HCT116 (cell line): Measurements from ENCODE around the gene FSD2. TPM values are rescaled to one million over a fixed set of nuclear protein-coding genes. Genes with fewer than 3 reads are reported as not detected.
"Not testable (repeated sequence)": the region's sequence is repeated elsewhere in the genome, so short reads cannot be mapped to it uniquely, and the experiment has no call there.

Source experiments
- ATAC-seq: fragments of 200-7000 bp; cut with Tn5 transposase; 2 replicates; pipeline ENCODE4 v1.9.1; 2020; ENCODE audit warnings: mild to moderate bottlenecking, moderate library complexity
- BruUV-seq: library from RNA; stranded (reverse); fragments of 400-500 nt; replicated peaks from 2 replicates; lab custom pipeline; 2021; lab: Mats Ljungman, UMichigan
- CTCF ChIA-PET: fragments of 300-600 bp; sonication (Branson Sonifier 250); formaldehyde crosslinking; loops from one replicate; lab custom pipeline; 2021; ENCODE audit warnings: antibody characterized with exemption; lab: Charles Lee
- POLR2A ChIA-PET: fragments of 300-600, 350-600 bp; sonication (Branson Sonifier 250); formaldehyde crosslinking; loops from one replicate; lab custom pipeline; 2021; ENCODE audit warnings: antibody characterized with exemption; lab: Charles Lee
- RAD21 ChIA-PET, 2 experiments: fragments of 300-600 bp; sonication (Branson Sonifier 250); formaldehyde crosslinking; loops; one replicate each; lab custom pipeline; 2023; ENCODE audit warnings: low total read pairs in 2 of 2; ENCODE audit not compliant: uncharacterized antibody in 2 of 2, unreplicated experiment in 2 of 2, low non-redundant PET in 1 of 2; lab: Charles Lee
- DNase-seq: peaks from one replicate; pipeline ENCODE4 v3.0.0-alpha.2; 2010; ENCODE audit warnings: low read depth, low spot score
- H2AFZ ChIP-seq: fragments of 200-600 bp; shearing (Covaris generic), sonication (generic); 2 replicates; pipeline ENCODE4 v1.6.1; 2017; ENCODE audit warnings: low read depth, mixed run types, mixed read lengths, antibody characterized with exemption, low read length; ENCODE audit not compliant: poor library complexity, severe bottlenecking
- H3K27ac ChIP-seq: 2 replicates; pipeline ENCODE4 v1.5.1; 2012; ENCODE audit warnings: low read depth, low read length
- H3K27me3 ChIP-seq: fragments of 200-600 bp; sonication (generic); 2 replicates; pipeline ENCODE4 v1.6.1; 2016; ENCODE audit warnings: mixed run types, low read length, mixed read lengths; ENCODE audit not compliant: insufficient read depth
- H3K36me3 ChIP-seq, 2 experiments: fragments of 200-500 bp in 1 of 2; fragments of 200-600 bp in 1 of 2; sonication (Bioruptor generic) in 1 of 2; sonication (generic) in 1 of 2; 2 replicates each; pipeline versions ENCODE4 v1.5.1 to v1.6.1; 2014 to 2016; ENCODE audit warnings: low read length in 2 of 2, inconsistent platforms in 1 of 2, mixed read lengths in 1 of 2, mixed run types in 1 of 2; ENCODE audit not compliant: insufficient read depth in 2 of 2, control insufficient read depth in 1 of 2
- H3K4me1 ChIP-seq, 2 experiments: fragments of 200-600 bp in 1 of 2; sonication (generic) in 1 of 2; 2 replicates each; pipeline versions ENCODE4 v1.5.1 to v1.6.1; 2012 to 2017; ENCODE audit warnings: low read length in 2 of 2, inconsistent platforms in 1 of 2, mild to moderate bottlenecking in 1 of 2, mixed read lengths in 1 of 2, mixed run types in 1 of 2, moderate library complexity in 1 of 2; ENCODE audit not compliant: insufficient read depth in 2 of 2, control insufficient read depth in 1 of 2
- H3K4me2 ChIP-seq: fragments of 200-600 bp; sonication (generic); 2 replicates; pipeline ENCODE4 v1.6.1; 2017; ENCODE audit warnings: mixed run types, low read length, mixed read lengths
- H3K4me3 ChIP-seq, 2 experiments: fragments of 200-600 bp in 1 of 2; sonication (generic) in 1 of 2; replicated peaks in 1 of 2; 2 replicates each; pipeline ENCODE4 v1.5.1; 2011 to 2016; ENCODE audit warnings: low read length in 2 of 2, control low read depth in 1 of 2, low read depth in 1 of 2, mild to moderate bottlenecking in 1 of 2, mixed read lengths in 1 of 2, mixed run types in 1 of 2
- H3K79me2 ChIP-seq: fragments of 200-600 bp; sonication (generic); 2 replicates; pipeline ENCODE4 v1.6.1; 2017; ENCODE audit warnings: mild to moderate bottlenecking, mixed run types, low read length, moderate library complexity, mixed read lengths; ENCODE audit not compliant: insufficient read depth
- H3K9ac ChIP-seq: fragments of 200-600 bp; sonication (generic); 2 replicates; pipeline ENCODE4 v1.6.1; 2016; ENCODE audit warnings: low read length, mixed read lengths
- H3K9me2 ChIP-seq: fragments of 200-600 bp; sonication (generic), shearing (Covaris generic); 2 replicates; pipeline ENCODE4 v1.6.1; 2017; ENCODE audit warnings: mixed run types, mild to moderate bottlenecking, moderate library complexity; ENCODE audit not compliant: insufficient read depth
- H3K9me3 ChIP-seq, 2 experiments: fragments of 200-500 bp in 1 of 2; fragments of 200-600 bp in 1 of 2; sonication (Bioruptor generic) in 1 of 2; sonication (generic) in 1 of 2; 2 replicates each; pipeline ENCODE4 v1.6.1; 2014 to 2017; ENCODE audit warnings: low read length in 2 of 2, mixed read lengths in 2 of 2, inconsistent platforms in 1 of 2, low read depth in 1 of 2, mild to moderate bottlenecking in 1 of 2, mixed run types in 1 of 2, moderate library complexity in 1 of 2; ENCODE audit not compliant: control insufficient read depth in 1 of 2, insufficient read depth in 1 of 2
- H4K20me1 ChIP-seq: fragments of 200-600 bp; sonication (generic), shearing (Covaris generic); 2 replicates; pipeline ENCODE4 v1.6.1; 2017; ENCODE audit warnings: mixed run types, mild to moderate bottlenecking, moderate library complexity; ENCODE audit not compliant: insufficient read depth
- CBX3 ChIP-seq: IDR thresholded peaks from 2 replicates; pipeline ENCODE4 v1.6.1; 2012; ENCODE audit warnings: low read depth
- CEBPB ChIP-seq: IDR thresholded peaks from 2 replicates; pipeline ENCODE4 v1.6.1; 2012; ENCODE audit warnings: low read depth
- EZH2 ChIP-seq: fragments of 200-600 bp; sonication (generic); IDR thresholded peaks from 2 replicates; pipeline ENCODE4 v1.6.1; 2017; ENCODE audit warnings: antibody characterized with exemption, mixed run types
- FOSL1 ChIP-seq: IDR thresholded peaks from 2 replicates; pipeline ENCODE4 v1.6.1; 2012; ENCODE audit warnings: low read depth
- JUND ChIP-seq: IDR thresholded peaks from 2 replicates; pipeline ENCODE4 v1.6.1; 2012
- POLR2A ChIP-seq: IDR thresholded peaks from 2 replicates; pipeline ENCODE4 v1.7.0; 2011; ENCODE audit warnings: borderline replicate concordance; ENCODE audit not compliant: insufficient read depth, insufficient read length; ENCODE audit errors: extremely low read depth
- POLR2AphosphoS5 ChIP-seq: IDR thresholded peaks from 2 replicates; pipeline ENCODE4 v1.6.1; 2011; ENCODE audit warnings: mild to moderate bottlenecking, low read depth, low read length, moderate library complexity
- SIN3A ChIP-seq: IDR thresholded peaks from 2 replicates; pipeline ENCODE4 v1.6.1; 2012; ENCODE audit warnings: low read depth
- YY1 ChIP-seq: IDR thresholded peaks from 2 replicates; pipeline ENCODE4 v1.6.1; 2011; ENCODE audit warnings: low read length, low read depth, moderate library complexity, mild to moderate bottlenecking; ENCODE audit not compliant: insufficient replicate concordance; ENCODE audit errors: extremely low read depth
- ZFX ChIP-seq: fragments of 450-650 bp; IDR thresholded peaks from 2 replicates; pipeline ENCODE4 v1.6.1; 2017
- intact Hi-C: fragments of 100-400 bp; cut with micrococcal nuclease; formaldehyde crosslinking; loops from 2 replicates; pipeline ENCODE4 v1.10.0; 2022
- total RNA-seq: library from RNA; stranded (reverse); gene quantifications from one replicate; pipeline ENCODE4 v1.2.1, GENCODE V29; 2021; ENCODE audit not compliant: unreplicated experiment
- TF ChIP-seq, protein P1 (sequence below): IDR thresholded peaks from 2 replicates; pipeline ENCODE4 v1.6.1; 2012

The FSD2 gene
- total RNA-seq, 1 experiment from 2014 or later: not detected

DNA sequence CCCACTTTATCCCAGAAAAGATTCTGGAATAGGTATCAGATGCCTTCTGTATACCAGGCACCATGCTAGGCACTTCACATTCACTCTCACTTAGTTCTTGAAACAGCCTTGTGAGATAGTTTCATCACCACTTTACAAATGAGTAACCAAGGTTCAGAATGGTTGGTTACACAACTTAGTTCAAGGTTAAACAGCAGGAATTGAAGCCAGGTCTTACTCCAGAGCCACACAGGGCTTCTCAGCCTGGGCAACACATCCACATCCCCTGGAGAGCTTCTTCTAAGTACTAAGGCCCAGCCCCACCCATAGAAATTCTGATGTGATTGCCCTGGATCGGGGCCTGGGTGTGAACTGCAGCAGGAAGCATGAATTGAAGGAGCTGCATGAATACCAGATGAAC lies 22.2 kb upstream of the FSD2 start:
- no peak overlapping the region for H3K4me2 ChIP-seq
- H3K79me2 ChIP-seq: no peaks in the 10 kb centered on the region
- H4K20me1 ChIP-seq: no peaks in the 10 kb centered on the region
- no peaks in the 10 kb centered on the region for H3K27me3 ChIP-seq
- BruUV-seq: no TSS peak
- DNase-seq (no peak), ATAC-seq (no peak)
- no peak overlapping the region for H3K4me3 ChIP-seq
- H3K36me3 ChIP-seq: peaks cover 46 to 48% of the 10 kb centered on the region in 2 experiments; a peak in 3 of 4 replicates
- ChIA-PET POLR2A (no interaction called here), RAD21 (no interaction called here), CTCF (no interaction called here)
- no peak overlapping the region for H2AFZ ChIP-seq
- H3K9ac ChIP-seq: no peak overlapping the region
- intact Hi-C loops: no loop called here
- no peaks in the 10 kb centered on the region for H3K9me2 ChIP-seq
- no peaks in the 10 kb centered on the region for H3K9me3 ChIP-seq
- H3K4me1 ChIP-seq: peaks cover 18 to 34% of the 10 kb centered on the region in 2 experiments
- no peak for TF ChIP-seq ZFX
- TF ChIP-seq CEBPB: no peak
- TF ChIP-seq POLR2A: no peak
- TF ChIP-seq, protein P1, sequence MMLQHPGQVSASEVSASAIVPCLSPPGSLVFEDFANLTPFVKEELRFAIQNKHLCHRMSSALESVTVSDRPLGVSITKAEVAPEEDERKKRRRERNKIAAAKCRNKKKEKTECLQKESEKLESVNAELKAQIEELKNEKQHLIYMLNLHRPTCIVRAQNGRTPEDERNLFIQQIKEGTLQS: no peak
- TF ChIP-seq CBX3: no peak
- no peak for TF ChIP-seq FOSL1
- no peak for TF ChIP-seq EZH2
- TF ChIP-seq SIN3A: no peak
- no peak for TF ChIP-seq POLR2AphosphoS5
- no peak overlapping the region for H3K27ac ChIP-seq

DNA sequence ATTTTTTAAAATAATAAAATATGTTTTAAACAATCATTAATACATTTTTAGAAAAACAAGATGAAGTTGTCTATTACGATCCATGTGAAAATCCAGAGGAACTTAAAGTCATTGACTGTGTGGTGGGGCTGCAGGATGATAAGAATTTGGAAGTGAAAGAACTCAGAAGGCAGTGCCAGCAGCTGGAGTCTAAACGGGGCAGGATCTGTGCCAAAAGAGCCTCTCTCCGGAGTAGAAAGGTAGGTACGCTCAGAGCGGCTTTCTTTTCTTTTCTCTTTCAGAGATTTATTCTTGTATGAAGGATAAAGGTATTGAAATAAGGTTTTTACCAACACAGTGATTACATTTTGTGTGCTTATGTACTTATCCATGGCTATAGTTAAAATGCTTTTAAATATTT lies 17.2 kb upstream of the FSD2 start:
- Histone ChIP-seq H4K20me1 (no peaks in the 10 kb centered on the region), H2AFZ (no peak overlapping the region), H3K4me3 (no peak overlapping the region), H3K9me3 (no peaks in the 10 kb centered on the region)
- TF ChIP-seq, protein P1: no peak
- TF ChIP-seq POLR2A (no peak), YY1 (no peak), JUND (no peak)
- TF ChIP-seq, all 23 proteins: peak for 0
- Histone ChIP-seq H3K79me2 (no peaks in the 10 kb centered on the region), H3K9me2 (no peaks in the 10 kb centered on the region), H3K27ac (no peak overlapping the region), H3K27me3 (no peaks in the 10 kb centered on the region), H3K9ac (no peak overlapping the region), H3K36me3 (peaks cover 30 to 43% of the 10 kb centered on the region in 2 experiments), H3K4me2 (no peak overlapping the region), H3K4me1 (peaks cover 0 to 7% of the 10 kb centered on the region in 2 experiments; a peak in 2 of 4 replicates)
- BruUV-seq: no TSS peak
- CTCF ChIA-PET: no interaction called here
- intact Hi-C loops: no loop called here
- RAD21 ChIA-PET: no interaction called here
- ATAC-seq (no peak), DNase-seq (no peak)
- POLR2A ChIA-PET: no interaction called here

DNA sequence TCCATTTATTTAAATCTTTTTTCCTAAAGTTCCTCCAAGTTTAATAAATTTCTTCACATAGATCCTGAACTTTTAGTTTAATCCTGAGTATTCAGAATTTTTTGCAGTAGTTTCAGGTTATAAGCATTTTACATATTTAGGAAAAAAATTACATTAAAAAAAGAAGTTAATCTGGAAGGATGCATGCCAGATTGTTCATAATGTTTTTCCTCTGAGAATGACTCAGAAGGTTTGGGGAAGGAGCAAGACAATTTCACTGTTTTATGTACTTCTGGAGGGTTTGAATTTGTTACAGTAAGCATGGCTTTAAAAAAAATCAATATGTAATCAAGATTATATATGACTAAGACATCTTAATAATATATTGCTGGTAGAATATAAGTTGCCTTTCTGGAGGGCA lies 16.0 kb upstream of the FSD2 start:
- H3K4me2 ChIP-seq, H3K27me3 ChIP-seq, CTCF ChIA-PET, intact Hi-C loops, H3K9me3 ChIP-seq, POLR2A ChIA-PET, H3K9me2 ChIP-seq, H3K27ac ChIP-seq, H3K79me2 ChIP-seq, BruUV-seq, H4K20me1 ChIP-seq, RAD21 ChIA-PET, H2AFZ ChIP-seq, H3K4me1 ChIP-seq, DNase-seq, ATAC-seq, H3K4me3 ChIP-seq, H3K9ac ChIP-seq: not testable (repeated sequence)
- H3K36me3 ChIP-seq: peaks cover 32 to 40% of the 10 kb centered on the region in 2 experiments
